ENCODE results near the gene PUM1. TPM values are rescaled to one million over a fixed set of nuclear protein-coding genes. Genes with fewer than 3 reads are reported as not detected.
"Not testable (repeated sequence)": the region's sequence is repeated elsewhere in the genome, so short reads cannot be mapped to it uniquely, and the experiment has no call there.

The PUM1 gene
- total and polyA plus RNA-seq, 12 donors = 22.6 to 167 (median 91.5) TPM

DNA sequence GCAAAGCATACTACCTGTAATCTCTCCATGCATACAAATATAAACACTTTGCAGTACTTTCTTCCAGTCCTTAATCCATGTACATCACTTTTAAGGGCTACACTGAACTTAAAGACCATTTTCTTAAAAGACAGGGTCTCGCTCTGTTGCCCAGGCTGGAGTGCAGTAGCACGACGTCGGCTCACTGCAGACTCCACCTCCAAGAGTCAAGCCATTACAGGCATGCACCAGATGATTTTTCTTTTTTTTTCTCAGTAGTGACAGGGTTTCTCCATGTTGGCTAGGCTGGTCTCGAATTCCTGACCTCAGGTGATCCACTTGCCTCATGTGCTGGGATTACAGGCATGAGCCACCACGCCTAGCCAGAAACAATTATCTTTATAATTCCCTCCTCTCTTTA, 22.9 kb downstream of the PUM1 start:
- H3K36me3 ChIP-seq (replicated peaks in 1 of 2) = no peaks in the 10 kb centered on the region
- TF ChIP-seq POLR2A (IDR thresholded peaks at IDR 0.05) (no peak), CTCF (IDR thresholded peaks at IDR 0.05) (no peak)
- no peak overlapping the region for H3K4me3 ChIP-seq
- WGBS, 4 donors = 95 to 97% (median 96%) methylated on average over 6 of the region's 6 CpGs
- peaks cover 9 to 39% of the 10 kb centered on the region in 2 donors for H3K4me1 ChIP-seq (replicated peaks in 1 of 2)
- no peak for DNase-seq
- no peak overlapping the region for H3K27ac ChIP-seq
- intact Hi-C loops (cut with DNase I) = no loop called here
- no peaks in the 10 kb centered on the region for H3K9me3 ChIP-seq (replicated peaks in 1 of 3)
- no peaks in the 10 kb centered on the region for H3K27me3 ChIP-seq

GRCh38 chr1:31041529-31041928, 24.0 kb downstream of the PUM1 start:
- Histone ChIP-seq H3K4me1 (replicated peaks in 1 of 2) (peaks cover 11 to 39% of the 10 kb centered on the region in 2 donors), H3K4me3 (no peak overlapping the region), H3K9me3 (replicated peaks in 1 of 3) (no peaks in the 10 kb centered on the region), H3K36me3 (replicated peaks in 1 of 2) (no peaks in the 10 kb centered on the region), H3K27ac (no peak overlapping the region), H3K27me3 (no peaks in the 10 kb centered on the region)
- DNase-seq = no peak
- TF ChIP-seq POLR2A (IDR thresholded peaks at IDR 0.05) = no peak
- no peak for TF ChIP-seq CTCF (IDR thresholded peaks at IDR 0.05)
- intact Hi-C loops (cut with DNase I) = no loop called here

DNA sequence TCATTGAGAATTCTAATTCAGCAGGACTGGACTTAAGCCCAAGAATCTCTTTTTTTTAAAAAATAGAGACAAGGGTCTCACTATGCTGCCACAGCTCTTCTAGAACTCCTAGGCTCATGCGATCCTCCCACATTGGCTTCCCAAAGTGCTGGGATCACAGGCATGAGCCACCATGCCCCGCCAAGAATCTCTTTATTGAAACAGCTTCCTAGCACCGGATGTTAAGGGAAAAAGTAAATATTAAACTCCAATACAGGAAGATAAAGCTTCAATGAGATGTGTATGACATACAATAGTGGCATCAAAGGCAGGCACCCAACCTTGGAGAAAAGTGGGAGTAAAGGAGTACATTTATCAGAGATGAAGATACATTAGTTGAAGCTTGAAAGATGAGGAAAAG, 25.5 kb downstream of the PUM1 start:
- TF ChIP-seq POLR2A (IDR thresholded peaks at IDR 0.05) (no peak), CTCF (IDR thresholded peaks at IDR 0.05) (no peak)
- peaks cover 13 to 51% of the 10 kb centered on the region in 2 donors for H3K4me1 ChIP-seq (replicated peaks in 1 of 2)
- no peak for DNase-seq
- H3K4me3 ChIP-seq = no peak overlapping the region
- H3K9me3 ChIP-seq (replicated peaks in 1 of 3) = no peaks in the 10 kb centered on the region
- no peak overlapping the region for H3K27ac ChIP-seq
- 57 to 71% (median 63%) methylated on average over 3 of the region's 3 CpGs for WGBS, 4 donors
- no peaks in the 10 kb centered on the region for H3K27me3 ChIP-seq
- no peaks in the 10 kb centered on the region for H3K36me3 ChIP-seq (replicated peaks in 1 of 2)
- intact Hi-C loops (cut with DNase I) = no loop called here

DNA sequence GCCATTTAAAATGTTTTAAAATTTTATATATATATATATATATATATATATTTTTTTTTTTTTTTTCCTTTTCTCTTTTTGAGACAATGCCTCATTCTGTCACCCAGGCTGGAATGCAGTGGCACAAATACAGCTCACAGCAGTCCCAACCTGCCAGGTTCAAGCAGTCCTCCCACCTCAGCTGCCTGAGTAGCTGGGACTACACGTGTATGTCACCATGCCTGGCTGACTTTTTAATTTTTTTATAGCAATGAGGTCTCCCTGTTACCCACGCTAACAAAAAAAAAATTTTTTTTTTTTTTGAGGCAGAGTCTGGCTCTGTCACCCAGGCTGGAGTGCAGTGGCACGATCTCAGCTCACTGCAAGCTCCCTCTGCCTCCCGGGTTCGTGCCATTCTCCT, 26.6 kb downstream of the PUM1 start:
- H3K27me3 ChIP-seq; H3K4me3 ChIP-seq; DNase-seq; H3K9me3 ChIP-seq (replicated peaks in 1 of 3); H3K27ac ChIP-seq; H3K36me3 ChIP-seq (replicated peaks in 1 of 2); intact Hi-C loops (cut with DNase I): not testable (repeated sequence)
- peaks cover 13 to 60% of the 10 kb centered on the region in 2 donors for H3K4me1 ChIP-seq (replicated peaks in 1 of 2)
- WGBS, 4 donors = 61 to 70% (median 65%) methylated on average over 5 of the region's 5 CpGs

- no peaks in the 10 kb centered on the region for H3K27me3 ChIP-seq
- no peak overlapping the region for H3K27ac ChIP-seq
- H3K4me1 ChIP-seq (replicated peaks in 1 of 2) = peaks cover 13 to 60% of the 10 kb centered on the region in 2 donors
- intact Hi-C loops (cut with DNase I) = no loop called here
- WGBS, 4 donors = 73 to 76% (median 74%) methylated on average over 5 of the region's 5 CpGs
- H3K4me3 ChIP-seq = no peak overlapping the region
- TF ChIP-seq POLR2A (IDR thresholded peaks at IDR 0.05) = no peak
- TF ChIP-seq CTCF (IDR thresholded peaks at IDR 0.05) = no peak
- no peaks in the 10 kb centered on the region for H3K9me3 ChIP-seq (replicated peaks in 1 of 3)
- DNase-seq = no peak
- no peaks in the 10 kb centered on the region for H3K36me3 ChIP-seq (replicated peaks in 1 of 2)
Measured at GRCh38 chr1:31038360-31038759, 27.2 kb downstream of the PUM1 start.

Data from adrenal gland (tissue), 12 donors.